ENCODE measurements around the gene HNRNPC. TPM values are rescaled to one million over a fixed set of nuclear protein-coding genes. Genes with fewer than 3 reads are reported as not detected.
"Not testable (repeated sequence)": the region's sequence is repeated elsewhere in the genome, so short reads cannot be mapped to it uniquely, and the experiment has no call there.

HNRNPC gene
- total RNA-seq, 3 donors from 2014 or later, result 273 to 334 (median 312) TPM

DNA sequence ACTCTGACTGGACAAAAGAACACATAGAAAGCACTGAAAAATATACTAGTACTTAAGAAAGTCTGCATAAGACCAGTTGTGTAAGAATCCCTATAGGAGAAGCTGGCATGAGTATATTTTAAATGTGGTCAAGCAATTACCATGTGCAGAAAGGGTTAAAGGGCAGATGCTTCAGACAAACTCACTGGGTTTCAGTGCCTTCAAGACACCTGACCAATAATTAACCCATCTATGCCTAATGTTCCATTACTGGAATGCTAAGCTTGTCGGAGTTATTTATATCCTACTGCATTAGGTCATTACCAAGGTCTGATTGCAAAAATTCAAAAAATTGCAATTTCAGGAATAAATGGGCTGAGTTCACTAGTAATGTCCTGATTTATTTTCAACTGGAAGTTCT lies 41.3 kb downstream of the HNRNPC start:
- intact Hi-C loops (cut with DNase I, micrococcal nuclease), result no loop called here
- H3K4me3 ChIP-seq, result no peak overlapping the region
- no peak for ATAC-seq
- TF ChIP-seq, protein P1, sequence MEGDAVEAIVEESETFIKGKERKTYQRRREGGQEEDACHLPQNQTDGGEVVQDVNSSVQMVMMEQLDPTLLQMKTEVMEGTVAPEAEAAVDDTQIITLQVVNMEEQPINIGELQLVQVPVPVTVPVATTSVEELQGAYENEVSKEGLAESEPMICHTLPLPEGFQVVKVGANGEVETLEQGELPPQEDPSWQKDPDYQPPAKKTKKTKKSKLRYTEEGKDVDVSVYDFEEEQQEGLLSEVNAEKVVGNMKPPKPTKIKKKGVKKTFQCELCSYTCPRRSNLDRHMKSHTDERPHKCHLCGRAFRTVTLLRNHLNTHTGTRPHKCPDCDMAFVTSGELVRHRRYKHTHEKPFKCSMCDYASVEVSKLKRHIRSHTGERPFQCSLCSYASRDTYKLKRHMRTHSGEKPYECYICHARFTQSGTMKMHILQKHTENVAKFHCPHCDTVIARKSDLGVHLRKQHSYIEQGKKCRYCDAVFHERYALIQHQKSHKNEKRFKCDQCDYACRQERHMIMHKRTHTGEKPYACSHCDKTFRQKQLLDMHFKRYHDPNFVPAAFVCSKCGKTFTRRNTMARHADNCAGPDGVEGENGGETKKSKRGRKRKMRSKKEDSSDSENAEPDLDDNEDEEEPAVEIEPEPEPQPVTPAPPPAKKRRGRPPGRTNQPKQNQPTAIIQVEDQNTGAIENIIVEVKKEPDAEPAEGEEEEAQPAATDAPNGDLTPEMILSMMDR (IDR thresholded peaks at IDR 0.05), result no peak
- peaks cover 10% of the 10 kb centered on the region for H3K36me3 ChIP-seq (ENCODE audit: low read depth)
- no peaks in the 10 kb centered on the region for H3K4me1 ChIP-seq (ENCODE audit: low read depth)
- no peak for DNase-seq
- no peaks in the 10 kb centered on the region for H3K9me3 ChIP-seq

DNA sequence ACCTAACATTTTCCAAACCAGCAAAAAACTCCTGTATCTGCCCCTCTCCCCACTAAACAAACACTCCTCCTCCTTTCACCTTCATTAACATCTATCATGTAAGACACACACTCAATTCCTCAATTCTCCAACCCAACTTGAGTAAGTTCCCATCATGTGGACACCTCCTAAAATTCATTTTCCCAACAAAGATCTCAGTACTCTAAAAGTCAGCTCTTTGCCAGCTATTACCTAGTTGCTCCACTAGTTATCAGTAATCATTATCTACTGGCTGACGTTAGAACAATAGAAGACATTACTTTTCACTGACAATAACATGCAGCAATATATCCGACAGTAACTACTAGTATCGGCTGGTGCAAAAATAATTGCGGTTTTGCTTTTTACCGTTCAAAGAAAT lies 42.1 kb downstream of the HNRNPC start:
- TF ChIP-seq, protein P1 (IDR thresholded peaks at IDR 0.05), result no peak
- intact Hi-C loops (cut with DNase I, micrococcal nuclease), result no loop called here
- H3K9me3 ChIP-seq, result no peaks in the 10 kb centered on the region
- ATAC-seq (no peak), DNase-seq (no peak)
- no peaks in the 10 kb centered on the region for H3K4me1 ChIP-seq (ENCODE audit: low read depth)
- no peak overlapping the region for H3K4me3 ChIP-seq
- H3K36me3 ChIP-seq (ENCODE audit: low read depth), result peaks cover 10% of the 10 kb centered on the region

DNA sequence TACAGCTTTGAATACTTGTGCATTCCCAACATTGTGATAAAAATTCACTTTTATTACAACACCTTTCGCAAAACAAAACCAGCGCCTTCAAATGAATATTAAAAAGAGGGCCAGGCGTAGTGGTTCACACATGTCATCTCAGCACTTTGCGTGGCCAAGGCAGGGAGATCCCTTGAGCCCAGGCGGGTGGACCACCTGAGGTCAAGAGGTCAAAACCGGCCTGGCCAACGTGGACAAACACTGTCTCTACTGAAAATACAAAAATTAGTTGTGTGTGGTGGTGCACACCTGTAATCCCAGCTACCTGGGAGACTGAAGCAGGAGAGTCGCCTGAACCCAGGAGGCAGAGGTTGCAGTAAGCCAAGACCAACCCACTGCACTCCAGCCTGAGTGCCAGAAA lies 42.8 kb downstream of the HNRNPC start:
- intact Hi-C loops (cut with DNase I, micrococcal nuclease), result no loop called here
- DNase-seq, result no peak
- H3K36me3 ChIP-seq (ENCODE audit: low read depth), result peaks cover 10% of the 10 kb centered on the region
- H3K4me3 ChIP-seq, result no peak overlapping the region
- ATAC-seq, result no peak
- no peaks in the 10 kb centered on the region for H3K4me1 ChIP-seq (ENCODE audit: low read depth)
- no peaks in the 10 kb centered on the region for H3K9me3 ChIP-seq
- TF ChIP-seq, protein P1 (IDR thresholded peaks at IDR 0.05), result no peak

DNA sequence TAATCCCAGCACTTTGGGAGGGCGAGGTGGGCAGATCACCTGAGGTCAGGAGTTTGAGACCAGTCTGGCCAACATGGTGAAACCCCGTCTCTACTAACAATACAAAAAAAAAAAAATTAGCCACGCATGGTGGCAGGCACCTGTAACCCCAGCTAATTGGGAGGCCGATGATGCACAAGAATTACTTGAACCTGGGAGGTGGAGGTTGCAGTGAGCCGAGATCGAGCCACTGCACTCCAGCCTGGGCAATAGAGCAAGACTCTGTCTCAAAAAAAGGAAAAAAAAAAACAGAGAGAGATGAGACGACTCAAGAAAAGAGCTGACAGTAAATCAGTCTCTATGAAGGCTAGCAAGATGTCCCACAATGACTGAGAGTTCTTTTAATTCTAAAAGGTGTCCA lies 44.1 kb downstream of the HNRNPC start:
- DNase-seq; ATAC-seq; H3K4me1 ChIP-seq (ENCODE audit: low read depth); H3K4me3 ChIP-seq; H3K9me3 ChIP-seq; intact Hi-C loops (cut with DNase I, micrococcal nuclease); H3K36me3 ChIP-seq (ENCODE audit: low read depth): not testable (repeated sequence)

DNA sequence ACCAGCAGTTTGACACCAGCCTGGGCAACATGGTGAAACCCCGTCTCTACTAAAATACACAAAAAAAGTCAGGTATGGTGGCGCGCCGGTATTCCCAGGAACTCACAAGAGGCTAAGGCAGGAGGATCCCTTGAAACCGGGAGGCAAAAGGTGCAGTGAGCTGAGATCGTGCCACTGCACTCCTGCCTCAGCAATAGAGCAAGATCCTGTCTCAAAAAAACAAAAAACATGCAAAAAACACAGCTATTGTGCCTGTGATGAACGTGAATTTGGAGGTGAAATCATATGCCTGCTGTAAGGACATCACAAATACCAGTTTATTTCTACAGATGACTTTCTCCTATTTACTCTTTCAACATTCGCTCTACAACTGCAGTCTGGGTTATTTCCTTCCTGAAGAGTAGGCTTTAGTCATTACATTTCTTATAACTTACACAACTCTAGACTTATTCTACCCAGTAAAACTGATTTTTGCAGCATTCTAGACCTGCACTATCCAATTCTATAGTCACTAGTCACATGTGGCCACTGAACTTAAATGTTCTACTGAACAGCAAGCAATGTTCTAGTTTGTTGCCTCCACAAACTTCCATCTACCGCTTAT lies 48.3 kb downstream of the HNRNPC start:
- no peak for ATAC-seq
- no peaks in the 10 kb centered on the region for H3K9me3 ChIP-seq
- intact Hi-C loops (cut with DNase I, micrococcal nuclease), result no loop called here
- H3K36me3 ChIP-seq (ENCODE audit: low read depth), result no peaks in the 10 kb centered on the region
- peaks cover 4% of the 10 kb centered on the region for H3K4me1 ChIP-seq (ENCODE audit: low read depth)
- H3K4me3 ChIP-seq, result no peak overlapping the region
- TF ChIP-seq, protein P1 (IDR thresholded peaks at IDR 0.05), result no peak
- DNase-seq, result no peak

DNA sequence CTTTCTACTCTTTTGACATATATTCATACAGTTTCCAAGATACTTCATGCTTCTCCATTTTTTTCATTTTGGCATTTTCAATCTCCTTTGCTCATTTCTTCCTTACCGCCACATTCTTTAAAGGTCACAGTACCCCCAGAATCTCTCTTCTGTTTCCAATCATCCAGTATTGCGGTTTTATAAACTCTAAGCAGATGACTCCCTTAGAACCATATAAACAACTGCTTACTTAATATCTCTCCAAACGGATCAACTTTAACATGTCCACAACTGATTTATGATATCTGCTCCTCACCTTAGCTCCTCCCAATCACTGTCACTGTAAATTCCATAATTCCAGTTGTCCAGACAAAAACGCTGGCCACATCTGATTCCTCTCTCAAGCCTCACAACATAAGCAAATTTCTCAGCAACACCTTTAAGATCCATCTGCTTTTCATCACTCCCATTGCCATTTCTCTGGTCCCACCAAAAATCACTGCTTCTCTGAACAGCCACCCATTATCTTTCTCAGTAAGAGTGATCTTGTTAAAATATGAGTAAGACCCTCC lies 49.6 kb downstream of the HNRNPC start:
- H3K4me3 ChIP-seq, result no peak overlapping the region
- intact Hi-C loops (cut with DNase I, micrococcal nuclease), result no loop called here

More for the DNA sequence above, 49.6 kb downstream of the HNRNPC start:
- Histone ChIP-seq H3K4me1 (ENCODE audit: low read depth) (peaks cover 4% of the 10 kb centered on the region), H3K9me3 (no peaks in the 10 kb centered on the region), H3K36me3 (ENCODE audit: low read depth) (no peaks in the 10 kb centered on the region)
- ATAC-seq (no peak), DNase-seq (no peak)
- TF ChIP-seq, protein P1 (IDR thresholded peaks at IDR 0.05), result no peak

All from mucosa of descending colon (tissue), 3 donors.